ENCODE data around the gene TRAPPC3L.

Gene TRAPPC3L

GRCh38 chr6:116445102-116445501, 100.4 kb downstream of the TRAPPC3L start:
- DNase-seq (ENCODE audit: insufficient read length) (no peak), FAIRE-seq (no peak)
- TF ChIP-seq TAF1 (IDR thresholded peaks at IDR 0.05; ENCODE audit: borderline replicate concordance, low read depth, low read length) (no peak), POLR2A (IDR thresholded peaks at IDR 0.05; ENCODE audit: low read depth, low read length) (no peak), POLR2AphosphoS5 (IDR thresholded peaks at IDR 0.05; ENCODE audit: low read depth, low read length) (no peak)
